HUES48 (cell line): ENCODE measurements around the gene THRB.

Experiments
- H3K27ac ChIP-seq: one replicate; pipeline ENCODE4 v1.7.0; 2013; ENCODE audit warnings: low read depth, low read length, inconsistent platforms
- H3K27me3 ChIP-seq: 2 replicates; pipeline ENCODE4 v1.6.1; 2013; ENCODE audit warnings: mild to moderate bottlenecking, low read length; ENCODE audit not compliant: control insufficient read depth, insufficient read depth
- H3K36me3 ChIP-seq: 2 replicates; pipeline ENCODE4 v1.6.1; 2013; ENCODE audit warnings: low read length; ENCODE audit not compliant: control insufficient read depth, insufficient read depth
- H3K4me1 ChIP-seq: 2 replicates; pipeline ENCODE4 v1.6.1; 2013; ENCODE audit warnings: mild to moderate bottlenecking, low read length; ENCODE audit not compliant: control insufficient read depth, insufficient read depth
- H3K4me3 ChIP-seq: 2 replicates; pipeline ENCODE4 v1.5.1; 2013; ENCODE audit warnings: mild to moderate bottlenecking, low read depth, low read length
- H3K9ac ChIP-seq: 2 replicates; pipeline ENCODE4 v1.6.1; 2013; ENCODE audit warnings: mild to moderate bottlenecking, low read depth, low read length, moderate library complexity
- H3K9me3 ChIP-seq: 2 replicates; pipeline ENCODE4 v1.6.1; 2013; ENCODE audit warnings: low read length; ENCODE audit not compliant: control insufficient read depth, insufficient read depth

Gene THRB

GRCh38 chr3:24197809-24198208 is 296.8 kb downstream of the THRB start:
- H3K27me3 ChIP-seq, result no peaks in the 10 kb centered on the region
- H3K36me3 ChIP-seq, result no peaks in the 10 kb centered on the region
- H3K4me3 ChIP-seq, result no peak overlapping the region
- H3K27ac ChIP-seq, result no peak overlapping the region
- no peaks in the 10 kb centered on the region for H3K4me1 ChIP-seq
- H3K9ac ChIP-seq, result no peak overlapping the region
- H3K9me3 ChIP-seq, result no peaks in the 10 kb centered on the region; the same call in 1 of the 2 replicates

- H3K9ac ChIP-seq, result no peak overlapping the region
- no peaks in the 10 kb centered on the region for H3K27me3 ChIP-seq
- no peaks in the 10 kb centered on the region for H3K36me3 ChIP-seq
- H3K9me3 ChIP-seq, result no peaks in the 10 kb centered on the region
- no peak overlapping the region for H3K4me3 ChIP-seq
- no peaks in the 10 kb centered on the region for H3K4me1 ChIP-seq
- H3K27ac ChIP-seq, result no peak overlapping the region
Measured at GRCh38 chr3:24196526-24196925, 298.1 kb downstream of the THRB start.

GRCh38 chr3:24195504-24196230 is 299.0 kb downstream of the THRB start:
- no peaks in the 10 kb centered on the region for H3K4me1 ChIP-seq
- no peak overlapping the region for H3K27ac ChIP-seq
- no peak overlapping the region for H3K4me3 ChIP-seq
- H3K27me3 ChIP-seq, result no peaks in the 10 kb centered on the region
- H3K9ac ChIP-seq, result no peak overlapping the region
- no peaks in the 10 kb centered on the region for H3K9me3 ChIP-seq
- H3K36me3 ChIP-seq, result no peaks in the 10 kb centered on the region

GRCh38 chr3:24192469-24193056 is 302.1 kb downstream of the THRB start:
- H3K9ac ChIP-seq, result no peak overlapping the region
- no peak overlapping the region for H3K4me3 ChIP-seq
- no peaks in the 10 kb centered on the region for H3K4me1 ChIP-seq
- no peaks in the 10 kb centered on the region for H3K9me3 ChIP-seq
- H3K36me3 ChIP-seq, result no peaks in the 10 kb centered on the region
- H3K27me3 ChIP-seq, result no peaks in the 10 kb centered on the region
- no peak overlapping the region for H3K27ac ChIP-seq

GRCh38 chr3:24191801-24192403 is 302.7 kb downstream of the THRB start:
- Histone ChIP-seq H3K9ac (no peak overlapping the region), H3K4me3 (no peak overlapping the region), H3K27me3 (no peaks in the 10 kb centered on the region), H3K4me1 (no peaks in the 10 kb centered on the region), H3K36me3 (no peaks in the 10 kb centered on the region), H3K9me3 (no peaks in the 10 kb centered on the region), H3K27ac (no peak overlapping the region)

GRCh38 chr3:24190256-24190655 is 304.4 kb downstream of the THRB start:
- H3K9me3 ChIP-seq, result no peaks in the 10 kb centered on the region
- no peak overlapping the region for H3K27ac ChIP-seq
- H3K4me3 ChIP-seq, result no peak overlapping the region
- H3K9ac ChIP-seq, result no peak overlapping the region
- H3K4me1 ChIP-seq, result no peaks in the 10 kb centered on the region
- H3K36me3 ChIP-seq, result no peaks in the 10 kb centered on the region
- H3K27me3 ChIP-seq, result no peaks in the 10 kb centered on the region

- Histone ChIP-seq H3K9ac (no peak overlapping the region), H3K9me3 (no peaks in the 10 kb centered on the region), H3K4me1 (no peaks in the 10 kb centered on the region), H3K27ac (no peak overlapping the region), H3K27me3 (no peaks in the 10 kb centered on the region), H3K4me3 (no peak overlapping the region), H3K36me3 (no peaks in the 10 kb centered on the region)
Measured at GRCh38 chr3:24185738-24186384, 308.8 kb downstream of the THRB start.

- H3K9ac ChIP-seq, result no peak overlapping the region
- H3K4me1 ChIP-seq, result no peaks in the 10 kb centered on the region
- no peak overlapping the region for H3K27ac ChIP-seq
- H3K36me3 ChIP-seq, result no peaks in the 10 kb centered on the region
- H3K4me3 ChIP-seq, result no peak overlapping the region
- H3K9me3 ChIP-seq, result no peaks in the 10 kb centered on the region
- no peaks in the 10 kb centered on the region for H3K27me3 ChIP-seq
Measured at GRCh38 chr3:24184528-24185176, 310.0 kb downstream of the THRB start.

GRCh38 chr3:24182756-24183155 is 311.9 kb downstream of the THRB start:
- Histone ChIP-seq H3K27ac (no peak overlapping the region), H3K9ac (no peak overlapping the region), H3K27me3 (no peaks in the 10 kb centered on the region), H3K36me3 (no peaks in the 10 kb centered on the region), H3K9me3 (no peaks in the 10 kb centered on the region), H3K4me1 (no peaks in the 10 kb centered on the region), H3K4me3 (no peak overlapping the region)

GRCh38 chr3:24181256-24181655 is 313.4 kb downstream of the THRB start:
- no peaks in the 10 kb centered on the region for H3K27me3 ChIP-seq

More at GRCh38 chr3:24181256-24181655, 313.4 kb downstream of the THRB start:
- no peak overlapping the region for H3K27ac ChIP-seq
- no peaks in the 10 kb centered on the region for H3K36me3 ChIP-seq
- H3K4me3 ChIP-seq, result no peak overlapping the region
- no peaks in the 10 kb centered on the region for H3K4me1 ChIP-seq
- no peak overlapping the region for H3K9ac ChIP-seq
- no peaks in the 10 kb centered on the region for H3K9me3 ChIP-seq
